ENCODE measurements around the gene C2CD5.
"Not testable (repeated sequence)": the region's sequence is repeated elsewhere in the genome, so short reads cannot be mapped to it uniquely, and the experiment has no call there.

DNA sequence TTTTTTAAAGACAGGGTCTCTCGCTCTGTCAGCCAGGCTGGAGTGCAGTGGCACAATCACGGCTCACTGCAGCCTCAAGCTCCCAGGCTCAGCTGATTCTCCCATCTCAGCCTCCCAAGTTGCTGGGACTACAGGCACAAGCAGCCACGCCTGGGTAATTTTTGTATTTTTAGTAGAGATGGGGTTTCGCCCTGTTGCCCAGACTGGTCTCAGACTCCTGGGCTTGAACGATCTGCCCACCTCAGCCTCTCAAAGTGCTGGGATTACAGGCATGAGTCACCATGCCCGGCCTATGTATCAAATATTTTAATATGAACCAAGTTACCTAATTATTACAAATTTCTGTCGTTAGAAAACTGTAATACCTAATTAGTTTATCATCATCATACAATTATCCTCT lies 63.5 kb downstream of the C2CD5 start:
- not testable (repeated sequence) for TF ChIP-seq POLR2A (IDR thresholded peaks at IDR 0.05; ENCODE audit: low read length); GATA1 (IDR thresholded peaks at IDR 0.05; ENCODE audit: low read depth, low read length)
